Measurements from ENCODE around the gene OR2T6. TPM values are rescaled to one million over a fixed set of nuclear protein-coding genes. Genes with fewer than 3 reads are reported as not detected.
"Not testable (repeated sequence)": the region's sequence is repeated elsewhere in the genome, so short reads cannot be mapped to it uniquely, and the experiment has no call there.

OR2T6 gene, protein sequence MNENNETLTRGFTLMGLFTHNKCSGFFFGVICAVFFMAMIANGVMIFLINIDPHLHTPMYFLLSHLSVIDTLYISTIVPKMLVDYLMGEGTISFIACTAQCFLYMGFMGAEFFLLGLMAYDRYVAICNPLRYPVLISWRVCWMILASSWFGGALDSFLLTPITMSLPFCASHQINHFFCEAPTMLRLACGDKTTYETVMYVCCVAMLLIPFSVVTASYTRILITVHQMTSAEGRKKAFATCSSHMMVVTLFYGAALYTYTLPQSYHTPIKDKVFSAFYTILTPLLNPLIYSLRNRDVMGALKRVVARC
- not detected for total RNA-seq
- long read RNA-seq = 0 reads

DNA sequence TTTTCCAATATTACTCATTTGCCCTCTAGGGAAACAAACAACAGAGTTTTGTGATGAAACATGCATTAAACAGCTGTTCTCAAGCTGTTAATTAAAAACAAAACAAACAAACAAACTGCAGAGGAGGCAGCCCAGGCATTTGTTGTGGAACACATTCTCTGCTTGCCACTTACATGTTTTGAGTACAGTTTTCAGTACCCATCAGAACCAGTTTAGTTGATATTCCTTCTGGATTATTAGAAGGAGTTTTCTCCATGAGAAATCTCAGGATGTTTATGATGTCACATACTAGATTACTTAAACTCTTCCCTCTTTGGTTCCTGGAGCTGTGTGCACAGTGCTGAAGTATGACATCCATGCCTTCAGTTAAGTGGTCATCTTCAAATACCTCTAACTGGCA is at the start of gene OR2T6:
OR2T6 (plus strand) TSS at position 301 of the 400 bp plus-strand sequence. CDS start 11,863 bp downstream, outside the sequence.
- no peak for DNase-seq
- intact Hi-C loops (cut with micrococcal nuclease) = no loop called here
- no peak for ATAC-seq

DNA sequence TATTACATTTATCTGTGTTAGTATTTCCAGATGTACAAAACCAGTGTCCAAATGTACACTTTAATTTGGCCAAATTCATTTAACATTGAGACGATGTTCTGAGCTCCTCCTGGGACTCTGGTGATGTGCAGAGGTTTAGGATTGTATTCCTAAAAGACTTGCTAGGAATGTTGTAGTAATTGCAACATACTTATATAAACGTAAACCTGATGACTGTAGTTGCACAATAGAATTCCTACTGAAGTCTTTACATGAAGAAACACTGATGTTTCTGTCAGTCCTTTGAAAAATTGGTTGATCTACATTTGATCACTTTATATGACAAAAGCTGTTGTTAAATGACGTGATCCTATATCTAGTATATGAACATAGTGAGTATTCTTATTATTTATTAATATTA is 32.1 kb upstream of the OR2T6 start:
- no peak for ATAC-seq
- intact Hi-C loops (cut with micrococcal nuclease) = no loop called here
- DNase-seq = no peak

DNA sequence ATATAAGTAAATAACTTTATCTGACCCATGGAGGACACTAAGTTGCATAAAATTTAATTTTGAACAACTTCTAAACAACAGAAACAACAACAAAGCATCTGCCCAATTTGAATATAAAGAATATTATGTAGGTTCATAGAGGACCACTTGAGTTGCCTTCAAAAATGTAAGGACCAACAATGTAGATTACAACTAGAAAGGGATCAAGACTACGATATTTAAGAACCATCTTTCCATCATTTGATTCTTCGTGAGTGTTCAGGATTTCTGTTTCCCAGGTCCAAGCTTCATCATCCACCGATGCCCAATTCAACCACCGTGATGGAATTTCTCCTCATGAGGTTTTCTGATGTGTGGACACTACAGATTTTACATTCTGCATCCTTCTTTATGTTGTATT is 27.1 kb upstream of the OR2T6 start, which contains the start of gene OR14C36:
OR14C36 (plus strand) TSS at position 301 of the 400 bp plus-strand sequence; CDS start at position 301, 0 bp downstream.
- intact Hi-C loops (cut with micrococcal nuclease) = no loop called here
- no peak for ATAC-seq
- DNase-seq = no peak

DNA sequence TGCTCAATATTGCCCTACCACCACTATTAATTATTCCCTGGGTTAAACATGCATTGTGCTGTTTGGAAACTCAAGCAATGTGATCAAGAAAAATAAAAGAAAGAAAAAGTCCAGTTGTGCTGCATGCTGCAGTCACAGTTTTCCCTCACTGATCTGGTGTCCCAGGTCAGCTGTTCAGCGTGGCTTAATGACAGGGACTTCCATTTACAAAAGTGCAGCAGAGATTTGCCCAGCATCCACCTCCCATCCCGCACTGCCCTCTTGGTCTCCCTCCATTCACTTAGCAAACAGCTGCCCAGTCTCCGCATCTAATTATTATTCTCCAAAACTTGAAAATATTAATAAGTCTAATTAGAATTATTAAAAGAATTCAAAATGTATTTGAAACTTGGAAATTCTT is 16.1 kb upstream of the OR2T6 start:
- DNase-seq = no peak
- intact Hi-C loops (cut with micrococcal nuclease) = no loop called here
- no peak for ATAC-seq

DNA sequence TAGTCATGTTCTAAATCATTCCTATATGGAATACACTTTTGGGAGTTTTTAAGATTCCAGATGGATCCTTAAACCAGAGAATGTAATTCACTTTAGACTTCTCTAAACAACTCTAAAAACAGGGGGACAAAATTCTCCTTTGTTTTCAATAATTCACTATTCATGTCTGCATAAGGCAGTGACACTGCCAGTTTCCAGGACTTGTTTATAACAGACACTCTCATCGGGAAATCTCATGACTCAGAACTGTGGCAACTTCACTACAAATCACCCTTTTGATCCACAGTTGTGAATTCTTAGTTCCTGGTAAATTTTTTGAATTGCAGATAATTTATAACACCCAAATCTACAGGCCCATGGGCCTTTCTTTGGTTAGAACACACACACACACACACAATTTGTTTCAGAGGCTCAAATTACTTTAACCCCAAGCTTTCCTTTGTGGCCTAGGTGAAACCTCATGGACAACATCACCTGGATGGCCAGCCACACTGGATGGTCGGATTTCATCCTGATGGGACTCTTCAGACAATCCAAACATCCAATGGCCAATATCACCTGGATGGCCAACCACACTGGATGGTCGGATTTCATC is 14.3 kb upstream of the OR2T6 start, which contains the start of gene OR2T4:
OR2T4 (plus strand) TSS at position 545 of the 595 bp plus-strand sequence; CDS start at position 545, 0 bp downstream.
- no peak for DNase-seq
- intact Hi-C loops (cut with micrococcal nuclease) = no loop called here
- ATAC-seq = no peak

DNA sequence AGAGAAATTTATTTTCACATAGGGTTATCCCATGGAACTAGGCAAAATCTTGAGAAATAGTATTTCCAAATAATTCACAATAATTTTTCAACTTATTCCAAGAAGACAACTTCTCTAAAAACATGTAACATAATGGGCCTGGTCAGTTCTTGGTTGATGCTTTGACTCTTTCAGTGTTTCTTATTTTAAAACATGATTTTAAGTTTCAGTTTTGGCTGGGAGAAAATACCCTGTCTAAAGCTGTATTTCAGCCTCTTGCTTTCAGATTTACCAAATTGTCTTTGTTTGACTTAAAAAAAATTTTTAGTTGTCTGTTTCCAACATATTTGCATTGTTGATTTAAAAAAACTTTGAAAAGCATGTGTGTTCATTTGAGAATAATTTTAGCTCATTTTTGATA is 8.9 kb upstream of the OR2T6 start:
- ATAC-seq (no peak), DNase-seq (no peak)

DNA sequence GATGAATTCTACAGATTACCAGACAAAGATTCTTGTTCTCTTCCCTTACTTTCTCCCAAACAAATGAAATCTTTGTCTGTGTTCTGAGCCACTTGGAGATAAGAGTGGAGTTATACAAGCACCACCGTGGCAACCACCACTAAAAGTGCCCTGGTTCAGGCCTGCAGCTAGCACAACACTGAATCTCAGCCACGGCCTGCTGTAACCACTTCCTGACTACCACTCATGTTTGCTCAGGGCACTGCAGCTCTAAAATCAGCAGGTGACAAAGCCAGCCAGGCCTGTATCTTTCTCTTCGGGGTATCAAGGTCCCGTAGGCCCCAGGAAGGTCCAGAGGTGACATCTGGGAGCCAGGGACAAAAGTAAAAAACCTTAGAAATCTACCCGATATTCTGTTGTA is 3.2 kb upstream of the OR2T6 start:
- ATAC-seq = no peak

More for the DNA sequence above, 8.9 kb upstream of the OR2T6 start:
- intact Hi-C loops (cut with micrococcal nuclease) = no loop called here

DNA sequence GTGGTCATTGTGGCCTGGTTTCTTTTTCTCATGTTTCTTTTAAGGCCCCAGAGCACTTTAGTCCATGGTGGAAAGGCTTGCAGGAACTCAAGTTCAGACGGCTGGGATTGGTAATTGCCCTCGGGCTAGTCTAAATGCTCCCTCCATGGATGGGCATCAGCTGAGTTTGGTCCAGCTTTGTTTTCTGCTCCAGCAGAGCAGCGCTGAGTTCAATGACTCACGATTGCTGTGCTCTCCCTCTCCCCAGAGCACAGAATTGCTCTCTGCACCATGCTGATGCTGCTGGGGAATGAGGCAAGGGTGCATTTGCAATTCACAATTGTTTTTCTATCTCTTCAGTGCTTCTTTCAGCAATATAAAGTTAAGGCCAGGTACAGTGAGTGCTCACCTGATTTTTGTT is 1.8 kb upstream of the OR2T6 start:
- no peak for DNase-seq

More for the DNA sequence above, 3.2 kb upstream of the OR2T6 start:
- intact Hi-C loops (cut with micrococcal nuclease) = no loop called here
- DNase-seq = no peak

DNA sequence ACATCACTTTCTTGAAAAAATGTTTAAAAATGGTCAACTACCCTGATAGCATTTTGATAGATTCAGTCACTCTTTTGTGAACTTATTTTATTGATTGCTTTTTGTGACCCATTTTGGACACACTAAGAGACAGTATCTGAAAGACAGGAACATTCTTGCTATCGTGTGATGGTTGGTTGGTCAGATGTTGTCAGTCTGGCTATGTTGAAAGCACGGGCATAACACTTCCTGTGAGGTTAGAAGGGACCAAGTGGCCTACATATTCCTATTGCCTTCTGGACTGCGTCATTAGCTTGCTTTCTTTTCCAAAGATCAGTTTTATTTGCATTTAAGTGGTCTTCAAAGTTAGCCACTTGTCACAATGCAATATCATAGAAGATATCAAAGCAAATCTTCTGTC is 1.4 kb downstream of the OR2T6 start:
- no peak for ATAC-seq
- intact Hi-C loops (cut with micrococcal nuclease) = no loop called here
- DNase-seq = no peak

More for the DNA sequence above, 1.8 kb upstream of the OR2T6 start:
- ATAC-seq = no peak
- intact Hi-C loops (cut with micrococcal nuclease) = no loop called here

DNA sequence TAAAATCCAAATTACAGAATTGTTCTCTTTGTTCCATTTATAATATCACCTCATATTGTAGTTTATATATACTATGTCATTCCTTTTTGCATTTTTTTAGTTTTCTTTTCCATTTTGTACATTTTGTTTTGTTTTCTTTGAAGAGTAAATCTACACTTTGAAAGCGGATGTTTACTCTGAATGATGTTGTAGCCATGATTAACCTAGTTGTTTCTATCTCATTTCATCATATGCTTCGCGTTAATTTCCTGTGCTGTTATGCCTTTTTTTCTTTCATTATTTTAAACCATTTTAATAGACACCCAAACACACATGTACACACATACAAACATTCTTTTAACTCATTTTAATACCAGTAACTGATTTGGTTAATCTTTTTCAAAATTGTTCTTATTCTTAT is 5.3 kb downstream of the OR2T6 start:
- DNase-seq (no peak), ATAC-seq (no peak)
- intact Hi-C loops (cut with micrococcal nuclease) = no loop called here

DNA sequence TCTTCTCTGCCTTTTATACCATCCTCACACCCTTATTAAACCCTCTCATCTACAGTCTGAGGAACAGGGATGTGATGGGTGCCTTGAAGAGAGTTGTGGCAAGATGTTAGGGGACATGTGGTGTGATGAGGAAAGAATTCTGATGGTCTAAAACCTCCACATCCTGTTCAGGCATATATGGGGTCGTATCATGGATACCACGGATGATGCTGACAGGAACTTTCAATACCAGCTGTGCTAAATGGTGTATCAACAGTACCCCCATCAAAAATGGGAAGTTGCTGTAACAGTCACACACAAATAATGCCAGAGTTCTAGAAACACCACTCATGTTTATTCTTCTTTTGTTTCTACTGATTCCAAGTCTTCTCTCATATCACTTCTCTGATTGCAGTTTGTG is 12.9 kb downstream of the OR2T6 start:
- ATAC-seq (no peak), DNase-seq (no peak)
- intact Hi-C loops (cut with micrococcal nuclease) = no loop called here

DNA sequence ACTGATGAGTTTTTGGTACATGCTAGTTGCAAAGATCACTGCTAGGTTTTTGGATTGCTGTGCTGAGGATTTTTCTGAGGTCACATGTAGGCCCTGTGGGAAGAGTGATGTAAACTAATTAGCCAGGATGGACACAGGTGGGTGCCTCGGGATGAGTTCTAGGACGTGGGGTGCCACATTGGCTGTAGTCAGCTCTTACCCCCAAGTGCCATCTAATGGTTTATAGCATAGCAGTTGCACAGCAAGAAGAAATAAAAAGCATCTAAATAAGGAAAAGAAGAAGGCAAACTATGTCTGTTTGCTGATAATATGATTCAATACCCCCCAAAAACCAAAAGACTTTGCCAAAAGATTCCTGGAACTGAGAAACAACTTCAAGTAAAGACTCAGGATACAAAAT is 17.5 kb downstream of the OR2T6 start:
- ATAC-seq = no peak
- intact Hi-C loops (cut with micrococcal nuclease) = no loop called here
- DNase-seq = no peak

DNA sequence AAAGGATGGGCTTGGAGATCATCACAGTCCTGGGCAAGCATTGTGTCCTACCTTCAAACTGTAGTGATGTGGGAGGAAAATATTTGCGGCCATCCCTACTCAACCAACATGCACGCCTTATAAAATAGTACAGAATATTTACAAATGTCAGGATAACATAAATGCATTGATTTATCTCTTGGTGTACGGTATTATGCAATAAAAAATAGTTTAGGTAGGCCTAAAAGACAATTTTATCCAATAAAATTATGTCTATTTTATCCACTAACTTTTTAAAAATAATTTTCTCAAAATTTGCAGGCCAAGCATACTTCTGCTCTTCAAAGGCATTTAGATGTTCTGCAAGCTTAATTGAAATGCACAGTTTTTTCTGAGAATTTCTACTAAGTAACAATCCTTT is 27.2 kb downstream of the OR2T6 start, which contains the start of gene OR2T1:
OR2T1 (plus strand) TSS at position 301 of the 400 bp plus-strand sequence. CDS start 3,100 bp downstream, outside the sequence.
- intact Hi-C loops (cut with micrococcal nuclease) = no loop called here
- no peak for DNase-seq
- ATAC-seq = no peak

DNA sequence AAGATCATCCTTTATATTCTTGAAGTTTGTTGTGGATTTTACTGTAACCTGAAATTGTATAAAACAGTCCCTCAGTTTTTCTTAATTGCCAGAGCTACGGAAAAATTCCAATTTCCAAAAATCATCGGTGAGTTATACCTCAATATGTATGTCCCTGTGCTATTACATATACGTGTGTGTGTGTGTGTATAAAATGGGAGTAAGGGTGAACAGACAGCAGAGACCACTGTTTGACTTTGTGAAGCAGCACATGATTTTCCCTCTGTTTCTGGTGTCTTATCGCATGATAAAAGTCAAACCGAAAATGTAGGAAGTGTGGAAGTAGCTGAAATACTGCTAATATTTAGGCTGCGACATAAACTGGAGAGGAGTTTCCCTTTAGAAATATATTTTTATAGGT is 28.5 kb downstream of the OR2T6 start:
- DNase-seq = no peak
- no peak for ATAC-seq
- intact Hi-C loops (cut with micrococcal nuclease) = no loop called here

DNA sequence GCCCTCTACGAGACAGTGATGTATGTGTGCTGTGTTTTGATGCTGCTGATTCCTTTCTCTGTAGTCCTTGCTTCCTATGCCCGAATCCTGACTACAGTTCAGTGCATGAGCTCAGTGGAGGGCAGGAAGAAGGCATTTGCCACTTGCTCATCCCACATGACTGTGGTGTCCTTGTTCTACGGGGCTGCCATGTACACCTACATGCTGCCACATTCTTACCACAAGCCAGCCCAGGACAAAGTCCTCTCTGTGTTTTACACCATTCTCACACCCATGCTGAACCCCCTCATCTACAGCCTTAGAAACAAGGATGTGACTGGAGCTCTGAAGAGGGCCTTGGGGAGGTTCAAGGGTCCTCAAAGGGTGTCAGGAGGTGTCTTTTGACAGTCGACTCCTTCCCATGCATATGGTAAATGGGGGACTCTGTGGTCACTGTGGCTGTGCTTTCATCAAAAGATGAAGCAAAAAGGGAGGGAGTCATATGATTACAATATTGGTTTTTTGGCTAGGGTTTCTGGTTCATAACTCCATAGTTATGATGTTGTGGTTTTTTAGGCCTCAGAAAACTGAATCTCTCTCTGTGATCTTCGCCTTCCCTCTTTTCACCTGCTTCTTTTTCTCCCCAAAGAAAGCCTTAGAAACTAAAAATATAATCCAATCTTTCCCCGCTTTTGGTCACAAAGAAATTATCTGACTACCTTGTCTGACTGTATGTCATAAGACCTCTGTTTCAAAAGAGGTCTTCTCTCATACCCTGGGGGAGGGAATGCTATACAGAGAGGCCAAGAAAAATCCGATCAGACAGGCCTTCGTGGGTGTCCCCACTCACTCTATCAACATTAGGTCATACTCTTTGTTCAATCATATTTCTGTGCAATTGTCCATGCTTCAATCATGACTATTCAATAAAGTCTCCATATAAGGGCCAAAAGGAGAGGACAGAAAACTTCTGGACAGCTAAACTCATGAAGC is 31.5 kb downstream of the OR2T6 start:
- no peak for DNase-seq
- intact Hi-C loops (cut with micrococcal nuclease) = no loop called here
- no peak for ATAC-seq

DNA sequence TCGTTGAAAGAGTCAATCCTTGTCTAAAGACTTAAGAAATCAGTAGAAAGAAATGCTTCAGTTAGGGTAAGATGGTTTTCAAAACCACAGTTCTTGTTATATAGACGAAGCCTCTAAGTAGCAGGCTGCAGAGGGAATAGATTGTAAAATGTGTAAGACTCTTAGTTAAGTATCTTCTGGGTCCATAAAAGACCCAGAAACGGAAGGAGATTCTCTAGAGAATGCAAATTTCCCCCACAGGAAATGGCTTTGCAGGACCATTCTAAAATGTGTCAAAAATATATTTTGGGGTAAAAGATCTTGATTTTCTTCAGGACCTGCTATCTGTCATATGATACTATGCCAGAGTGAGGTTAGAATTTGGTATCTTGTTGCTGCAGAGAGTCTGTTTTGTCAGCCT is 40.7 kb downstream of the OR2T6 start:
- DNase-seq (no peak), ATAC-seq (no peak)
- intact Hi-C loops (cut with micrococcal nuclease) = no loop called here

DNA sequence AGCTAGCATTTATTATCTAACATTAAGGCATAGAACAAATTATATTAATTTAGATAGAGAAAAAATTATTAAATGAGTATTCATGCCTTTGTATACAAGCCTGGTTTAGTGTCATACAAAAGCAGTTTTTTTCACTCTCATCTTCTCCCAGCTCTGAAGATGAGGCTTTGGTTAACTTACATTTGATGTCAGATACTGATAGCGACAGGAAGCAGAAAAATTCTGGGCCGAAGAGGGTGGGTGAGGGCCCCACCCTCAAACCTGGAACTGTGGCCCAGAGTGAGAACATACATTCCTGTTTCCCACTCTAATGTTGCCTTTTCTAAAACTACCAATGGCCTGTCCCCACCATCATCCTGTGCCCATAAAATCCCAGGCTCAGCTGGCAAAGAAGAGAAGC is 42.3 kb downstream of the OR2T6 start:
- intact Hi-C loops (cut with micrococcal nuclease) = no loop called here
- ATAC-seq (no peak), DNase-seq (no peak)

DNA sequence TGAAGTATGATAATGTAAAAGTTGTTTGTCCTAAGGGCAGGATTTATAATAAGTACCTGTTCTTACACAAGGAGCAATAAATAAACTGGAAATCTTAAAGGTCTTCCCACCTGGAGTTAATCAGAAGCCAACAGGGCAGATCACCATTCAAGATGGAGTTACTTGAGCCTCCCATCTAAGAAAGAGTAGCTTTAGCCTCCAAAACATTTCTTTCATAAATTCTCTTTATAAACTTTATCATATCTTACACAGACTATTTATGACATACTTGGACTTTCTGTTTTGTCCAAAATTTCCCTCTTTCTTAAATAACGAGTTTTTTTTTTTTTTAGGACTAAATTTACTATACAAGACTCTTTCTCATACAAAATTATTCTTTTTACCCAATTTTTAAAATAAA is 45.8 kb downstream of the OR2T6 start:
- DNase-seq = no peak
- intact Hi-C loops (cut with micrococcal nuclease) = no loop called here
- ATAC-seq = no peak

DNA sequence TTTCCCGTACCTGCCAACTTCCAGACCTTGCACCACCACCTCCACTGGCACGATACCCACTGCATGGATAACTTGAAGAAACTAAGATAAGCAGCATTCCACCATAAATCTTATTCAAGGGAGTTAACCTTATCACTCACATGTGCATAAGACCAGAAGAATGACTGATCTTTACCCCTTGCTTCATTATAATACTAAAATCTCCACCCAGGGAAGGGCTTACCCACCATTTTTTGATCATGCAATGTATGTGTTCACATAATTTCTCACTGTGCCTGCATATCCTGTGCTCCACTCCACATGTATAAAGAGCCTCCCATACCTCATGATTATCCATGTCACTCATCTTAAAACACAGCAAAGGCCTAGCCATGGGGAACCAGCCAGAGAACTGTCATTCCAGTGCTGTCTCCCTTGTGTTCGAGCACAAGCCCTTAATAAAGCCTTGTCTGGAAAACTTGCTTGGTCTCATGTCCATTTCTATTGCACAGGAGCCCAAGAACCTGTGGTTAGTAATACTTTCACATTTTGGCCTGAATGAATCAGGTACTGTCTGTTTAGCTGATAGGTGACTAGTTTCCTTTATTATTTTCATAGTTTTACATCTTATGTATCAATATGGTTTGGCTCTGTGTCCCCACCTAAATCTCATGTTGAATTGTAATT is 52.1 kb downstream of the OR2T6 start:
- intact Hi-C loops (cut with micrococcal nuclease); ATAC-seq; DNase-seq: not testable (repeated sequence)
